Breast epithelium (tissue), 4 donors: ENCODE results near the gene AHRR. TPM values are rescaled to one million over a fixed set of nuclear protein-coding genes. Genes with fewer than 3 reads are reported as not detected.

Source experiments
- DNase-seq, 2 donors: peaks; one replicate each; pipeline ENCODE4 v3.0.0-alpha.2; 2019; ENCODE audit warnings: low spot score in 2 of 2
- H3K27ac ChIP-seq, 2 donors: fragments of 200-600 bp; sonication (generic) in 1 of 2; one replicate each; pipeline ENCODE4 v1.5.1; 2016 to 2019; ENCODE audit warnings: mild to moderate bottlenecking in 1 of 2
- H3K27me3 ChIP-seq, 2 donors: fragments of 200-600 bp; sonication (generic) in 1 of 2; one replicate each; pipeline versions ENCODE4 v1.5.1 to v1.6.0; 2017 to 2019; ENCODE audit warnings: control low read depth in 1 of 2, mild to moderate bottlenecking in 1 of 2
- H3K36me3 ChIP-seq: fragments of 200-600 bp; one replicate; pipeline ENCODE4 v1.5.1; 2019
- H3K4me1 ChIP-seq, 2 donors: fragments of 200-600 bp; sonication (generic); one replicate each; pipeline ENCODE4 v1.5.1; 2016 to 2019; ENCODE audit warnings: control low read depth in 1 of 2
- H3K4me3 ChIP-seq, 3 donors: fragments of 200-600 bp; sonication (generic); 1 replicate in 2 of 3; 2 replicates in 1 of 3; pipeline ENCODE4 v1.5.1; 2016 to 2019; ENCODE audit warnings: mild to moderate bottlenecking in 3 of 3, moderate library complexity in 2 of 3
- H3K9me3 ChIP-seq, 2 donors: fragments of 200-600 bp; sonication (generic) in 1 of 2; one replicate each; pipeline ENCODE4 v1.5.1; 2016 to 2019; ENCODE audit warnings: control low read depth in 1 of 2
- POLR2A ChIP-seq: fragments of 450-650 bp; IDR thresholded peaks from one replicate; pipeline ENCODE4 v1.6.1; 2016; ENCODE audit warnings: antibody characterized with exemption, mild to moderate bottlenecking, moderate library complexity
- POLR2AphosphoS5 ChIP-seq, 3 donors: sonication (generic); formaldehyde crosslinking; IDR thresholded peaks; one replicate each; pipeline ENCODE4 v1.6.1; 2017; ENCODE audit warnings: antibody characterized with exemption in 3 of 3
- intact Hi-C: fragments of 100-400 bp; cut with DNase I; formaldehyde crosslinking; loops from one replicate; pipeline ENCODE4 v1.15.1; 2023; ENCODE audit warnings: low total_unique reads
- total RNA-seq, 3 donors: library from RNA; depleted of rRNA; stranded (reverse); fragments of >200 nt; gene quantifications; one replicate each; pipeline ENCODE4 v1.1.0, GENCODE V29; 2016
- TF ChIP-seq, protein P1 (sequence below), 3 donors: fragments of 450-650 bp; IDR thresholded peaks; one replicate each; pipeline ENCODE4 v1.5.1; 2016 to 2017; ENCODE audit warnings: antibody characterized with exemption in 3 of 3, mild to moderate bottlenecking in 3 of 3, moderate library complexity in 3 of 3

The AHRR gene
- total RNA-seq, 3 donors from 2014 or later, result 0.88 to 0.98 TPM; not detected in 1

DNA sequence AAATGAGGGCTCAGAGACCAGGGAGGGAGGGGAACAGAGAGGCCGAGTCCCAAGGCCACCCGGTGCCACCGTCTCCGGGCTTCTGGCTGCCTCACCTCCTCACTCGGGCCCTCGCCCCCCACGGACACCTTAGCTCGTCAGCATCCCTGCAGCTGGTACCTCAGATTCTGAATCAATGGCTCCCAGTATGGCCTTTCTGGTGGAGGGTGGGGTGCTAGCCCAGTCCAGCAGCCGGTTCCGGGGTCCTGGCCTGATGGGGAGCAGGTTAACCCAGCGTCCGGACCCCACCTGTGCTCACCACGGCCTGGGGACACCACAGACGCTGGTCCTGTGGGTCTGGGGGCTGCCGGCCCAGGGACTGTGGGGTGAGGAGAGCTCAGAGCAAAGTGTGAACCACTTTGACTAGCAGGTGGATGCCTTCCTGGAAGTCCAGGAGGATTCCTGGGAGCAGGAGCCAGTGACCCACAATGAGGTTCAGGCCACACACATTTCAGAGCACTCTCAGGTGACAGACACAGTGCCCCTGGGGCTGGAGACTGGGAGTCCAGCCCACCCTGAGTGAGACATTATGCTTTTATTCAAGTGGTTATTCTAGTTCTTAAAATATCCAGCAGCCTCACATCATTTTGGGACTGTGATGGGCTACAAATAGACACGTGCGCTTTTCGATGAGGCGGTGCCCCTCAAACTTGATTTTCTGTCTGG lies 53.3 kb downstream of the AHRR start:
- H3K27me3 ChIP-seq, result no peaks in the 10 kb centered on the region
- TF ChIP-seq POLR2A, result no peak
- intact Hi-C loops, result no loop called here
- H3K4me3 ChIP-seq, result no peak overlapping the region
- no peak overlapping the region for H3K27ac ChIP-seq
- H3K36me3 ChIP-seq, result no peaks in the 10 kb centered on the region
- no peaks in the 10 kb centered on the region for H3K9me3 ChIP-seq
- peaks cover 0 to 6% of the 10 kb centered on the region in 2 donors for H3K4me1 ChIP-seq
- peak in 1 of 2 donors; percentile 9 for DNase-seq

GRCh38 chr5:375336-375920 lies 53.9 kb downstream of the AHRR start:
- intact Hi-C loops, result no loop called here
- H3K27ac ChIP-seq, result no peak overlapping the region
- TF ChIP-seq, protein P1, sequence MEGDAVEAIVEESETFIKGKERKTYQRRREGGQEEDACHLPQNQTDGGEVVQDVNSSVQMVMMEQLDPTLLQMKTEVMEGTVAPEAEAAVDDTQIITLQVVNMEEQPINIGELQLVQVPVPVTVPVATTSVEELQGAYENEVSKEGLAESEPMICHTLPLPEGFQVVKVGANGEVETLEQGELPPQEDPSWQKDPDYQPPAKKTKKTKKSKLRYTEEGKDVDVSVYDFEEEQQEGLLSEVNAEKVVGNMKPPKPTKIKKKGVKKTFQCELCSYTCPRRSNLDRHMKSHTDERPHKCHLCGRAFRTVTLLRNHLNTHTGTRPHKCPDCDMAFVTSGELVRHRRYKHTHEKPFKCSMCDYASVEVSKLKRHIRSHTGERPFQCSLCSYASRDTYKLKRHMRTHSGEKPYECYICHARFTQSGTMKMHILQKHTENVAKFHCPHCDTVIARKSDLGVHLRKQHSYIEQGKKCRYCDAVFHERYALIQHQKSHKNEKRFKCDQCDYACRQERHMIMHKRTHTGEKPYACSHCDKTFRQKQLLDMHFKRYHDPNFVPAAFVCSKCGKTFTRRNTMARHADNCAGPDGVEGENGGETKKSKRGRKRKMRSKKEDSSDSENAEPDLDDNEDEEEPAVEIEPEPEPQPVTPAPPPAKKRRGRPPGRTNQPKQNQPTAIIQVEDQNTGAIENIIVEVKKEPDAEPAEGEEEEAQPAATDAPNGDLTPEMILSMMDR (IDR thresholded peaks at IDR 0.05), result no peak
- TF ChIP-seq POLR2A (no peak), POLR2AphosphoS5 (IDR thresholded peaks at IDR 0.05) (no peak)
- DNase-seq, result peak in 1 of 2 donors; percentile 17
- H3K4me1 ChIP-seq, result peaks cover 0 to 6% of the 10 kb centered on the region in 2 donors
- no peak overlapping the region for H3K4me3 ChIP-seq
- H3K27me3 ChIP-seq, result no peaks in the 10 kb centered on the region
- H3K36me3 ChIP-seq, result no peaks in the 10 kb centered on the region
- no peaks in the 10 kb centered on the region for H3K9me3 ChIP-seq

DNA sequence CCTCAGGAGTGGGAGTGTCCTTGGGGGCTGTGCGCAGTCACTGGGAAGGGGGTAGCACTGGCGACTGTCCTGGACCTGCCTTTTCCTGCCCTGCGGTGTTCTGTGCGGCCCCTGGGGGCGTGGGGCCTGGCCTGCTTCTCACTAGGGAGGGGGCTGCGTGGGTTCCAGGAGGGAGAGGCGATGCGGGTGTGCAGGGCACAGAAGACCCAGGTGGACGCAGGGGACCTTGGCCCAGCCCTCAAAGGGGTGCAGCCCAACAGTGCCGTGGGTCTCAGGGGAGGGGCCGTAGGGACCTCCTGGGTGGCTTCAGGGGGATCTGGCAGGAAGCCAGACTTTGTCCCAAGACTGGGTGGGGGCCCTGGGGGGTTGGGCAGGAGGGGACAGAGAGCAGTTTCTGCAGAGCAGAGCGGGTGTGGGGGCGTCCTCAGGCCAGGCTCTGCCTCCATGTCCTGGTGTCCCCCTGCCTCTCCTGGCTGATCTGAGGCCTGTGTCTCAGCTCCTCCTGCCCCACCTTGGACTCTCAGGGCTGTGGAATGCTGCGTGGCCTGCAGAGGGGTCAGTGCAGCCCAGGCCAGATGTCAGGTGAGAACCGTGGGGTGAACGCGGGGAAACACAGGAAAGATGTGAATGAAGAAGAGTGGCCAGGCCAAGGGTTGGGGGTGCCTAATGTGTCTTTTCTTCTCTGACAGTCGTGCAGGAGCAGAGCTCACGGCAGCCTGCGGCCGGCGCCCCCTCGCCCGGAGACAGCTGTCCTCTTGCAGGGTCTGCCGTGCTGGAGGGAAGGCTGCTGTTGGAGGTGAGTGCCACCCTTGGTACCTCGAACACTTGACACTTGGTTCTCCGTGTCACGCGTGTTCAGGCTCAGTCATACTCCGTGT lies 54.6 kb downstream of the AHRR start:
- peaks cover 0 to 6% of the 10 kb centered on the region in 2 donors for H3K4me1 ChIP-seq
- DNase-seq, result peak in 1 of 2 donors; percentile 6
- H3K9me3 ChIP-seq, result no peaks in the 10 kb centered on the region
- no peaks in the 10 kb centered on the region for H3K27me3 ChIP-seq
- TF ChIP-seq, protein P1 (IDR thresholded peaks at IDR 0.05), result no peak
- TF ChIP-seq POLR2A (no peak), POLR2AphosphoS5 (IDR thresholded peaks at IDR 0.05) (no peak)
- H3K36me3 ChIP-seq, result no peaks in the 10 kb centered on the region
- intact Hi-C loops, result no loop called here
- no peak overlapping the region for H3K27ac ChIP-seq
- H3K4me3 ChIP-seq, result no peak overlapping the region

DNA sequence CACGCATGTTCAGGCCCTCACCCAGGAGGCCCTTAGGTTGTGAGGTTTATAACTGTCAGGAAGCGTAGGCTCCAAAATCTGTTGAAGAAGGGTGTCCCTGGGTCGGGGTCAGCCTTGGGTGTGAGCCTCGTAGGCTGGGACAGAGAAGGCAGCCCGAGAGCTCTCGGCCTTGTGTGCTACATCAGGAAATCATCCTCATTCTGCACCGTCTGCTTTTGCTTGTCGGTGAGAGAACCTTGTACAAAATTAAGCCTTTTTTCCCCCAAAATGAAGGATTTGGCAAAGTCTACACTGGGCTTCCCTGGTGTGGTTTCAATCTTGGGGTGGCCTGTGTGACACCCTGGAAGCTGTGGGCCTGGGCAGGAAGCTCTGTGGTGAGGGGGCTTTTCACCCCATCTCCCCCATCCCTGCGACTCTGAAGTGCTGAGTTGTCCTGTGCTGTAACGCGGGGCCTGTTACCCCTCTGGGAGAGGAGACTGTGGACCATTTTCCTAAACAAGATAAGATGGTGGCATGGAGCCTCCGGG lies 55.3 kb downstream of the AHRR start:
- Histone ChIP-seq H3K27ac (no peak overlapping the region), H3K4me1 (peaks cover 0 to 6% of the 10 kb centered on the region in 2 donors), H3K4me3 (no peak overlapping the region), H3K27me3 (no peaks in the 10 kb centered on the region), H3K9me3 (peaks cover 0 to 3% of the 10 kb centered on the region in 2 donors), H3K36me3 (no peaks in the 10 kb centered on the region)
- DNase-seq, result no peak
- intact Hi-C loops, result no loop called here
- TF ChIP-seq, protein P1 (IDR thresholded peaks at IDR 0.05), result no peak
- no peak for TF ChIP-seq POLR2AphosphoS5 (IDR thresholded peaks at IDR 0.05)
- TF ChIP-seq POLR2A, result no peak

DNA sequence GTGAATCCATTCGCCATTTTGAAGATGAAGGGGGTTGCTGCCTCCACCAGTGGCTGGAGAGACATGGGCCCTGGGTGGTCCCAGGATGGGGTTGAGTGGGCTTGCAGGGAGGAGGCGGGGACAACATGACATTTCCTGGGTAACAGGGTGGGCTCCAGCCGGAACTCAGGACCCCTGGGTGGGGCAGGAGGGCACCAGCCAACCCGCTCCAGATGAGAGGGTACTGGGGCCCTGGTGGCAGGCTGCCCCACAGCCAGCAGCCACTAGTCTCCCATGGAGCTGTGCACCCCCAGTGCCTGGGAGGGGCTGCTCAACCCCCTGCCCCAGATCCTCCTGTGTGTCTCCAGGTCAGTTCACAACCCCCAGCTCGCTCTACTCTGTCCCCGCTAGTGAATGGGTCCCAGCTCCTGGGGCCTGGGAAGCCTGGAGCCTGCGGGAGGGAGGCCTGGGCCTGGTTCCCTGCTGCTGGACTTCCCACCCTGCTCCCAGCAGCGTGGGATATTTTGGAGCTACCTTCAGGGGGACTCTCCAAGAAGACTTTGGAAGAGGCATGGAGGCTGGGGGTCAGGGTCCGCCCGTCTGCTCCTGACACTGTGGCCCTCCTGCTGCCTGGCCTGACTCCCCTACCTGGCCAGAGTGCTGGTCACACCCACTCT lies 55.9 kb downstream of the AHRR start:
- H3K4me3 ChIP-seq, result no peak overlapping the region
- intact Hi-C loops, result no loop called here
- no peak for TF ChIP-seq POLR2A
- TF ChIP-seq POLR2AphosphoS5 (IDR thresholded peaks at IDR 0.05), result no peak
- TF ChIP-seq, protein P1 (IDR thresholded peaks at IDR 0.05), result no peak
- peak; percentile 13 to 37 for DNase-seq
- H3K27ac ChIP-seq, result no peak overlapping the region
- no peaks in the 10 kb centered on the region for H3K27me3 ChIP-seq
- H3K9me3 ChIP-seq, result peaks cover 0 to 5% of the 10 kb centered on the region in 2 donors
- H3K4me1 ChIP-seq, result peaks cover 0 to 6% of the 10 kb centered on the region in 2 donors
- H3K36me3 ChIP-seq, result no peaks in the 10 kb centered on the region
